NCI-H2029 (cell line): ENCODE measurements around the gene RBFOX2.
"Not testable (repeated sequence)": the region's sequence is repeated elsewhere in the genome, so short reads cannot be mapped to it uniquely, and the experiment has no call there.

Experiments
- DNase-seq: peaks from one replicate; lab custom pipeline; 2025; lab: John Stamatoyannopoulos, UW

RBFOX2 gene

GRCh38 chr22:36008131-36008530 lies 20.5 kb downstream of the RBFOX2 start:
- DNase-seq = no peak

GRCh38 chr22:36003972-36004674 lies 24.5 kb downstream of the RBFOX2 start:
- DNase-seq = no peak

- DNase-seq = no peak
Measured at GRCh38 chr22:36002718-36003260, 25.8 kb downstream of the RBFOX2 start.

- no peak for DNase-seq
Measured at GRCh38 chr22:36002084-36002483, 26.5 kb downstream of the RBFOX2 start.

- no peak for DNase-seq
Measured at GRCh38 chr22:35998748-35999147, 29.9 kb downstream of the RBFOX2 start.

GRCh38 chr22:35997438-35997837 lies 31.2 kb downstream of the RBFOX2 start:
- DNase-seq = no peak

GRCh38 chr22:35996596-35996995 lies 32.0 kb downstream of the RBFOX2 start:
- DNase-seq = no peak

GRCh38 chr22:35995772-35996171 lies 32.9 kb downstream of the RBFOX2 start:
- no peak for DNase-seq

- DNase-seq = no peak
Measured at GRCh38 chr22:35995348-35995747, 33.3 kb downstream of the RBFOX2 start.

GRCh38 chr22:35993727-35994126 lies 34.9 kb downstream of the RBFOX2 start:
- not testable (repeated sequence) for DNase-seq

- DNase-seq = no peak
Measured at GRCh38 chr22:35993048-35993714, 35.4 kb downstream of the RBFOX2 start.

GRCh38 chr22:35991168-35991567 lies 37.5 kb downstream of the RBFOX2 start:
- DNase-seq = no peak

- no peak for DNase-seq
Measured at GRCh38 chr22:35988030-35988429, 40.6 kb downstream of the RBFOX2 start.

GRCh38 chr22:35987487-35987886 lies 41.1 kb downstream of the RBFOX2 start:
- no peak for DNase-seq

- no peak for DNase-seq
Measured at GRCh38 chr22:35986088-35986487, 42.5 kb downstream of the RBFOX2 start.

- DNase-seq = no peak
Measured at GRCh38 chr22:35985371-35985770, 43.3 kb downstream of the RBFOX2 start.

- DNase-seq = no peak
Measured at GRCh38 chr22:35984183-35985175, 44.1 kb downstream of the RBFOX2 start.

- DNase-seq = no peak
Measured at GRCh38 chr22:35981900-35982299, 46.7 kb downstream of the RBFOX2 start.

- DNase-seq = no peak
Measured at GRCh38 chr22:35978889-35979288, 49.7 kb downstream of the RBFOX2 start.

- no peak for DNase-seq
Measured at GRCh38 chr22:35978201-35978600, 50.4 kb downstream of the RBFOX2 start.

- no peak for DNase-seq
Measured at GRCh38 chr22:35977136-35977535, 51.5 kb downstream of the RBFOX2 start.

- DNase-seq = no peak
Measured at GRCh38 chr22:35973388-35973787, 55.2 kb downstream of the RBFOX2 start.
